ENCODE results near the gene INPP5D.
"Not testable (repeated sequence)": the region's sequence is repeated elsewhere in the genome, so short reads cannot be mapped to it uniquely, and the experiment has no call there.

INPP5D gene

GRCh38 chr2:233146194-233146593 lies 86.1 kb downstream of the INPP5D start:
- no peak for DNase-seq (ENCODE audit: low read depth)

GRCh38 chr2:233147136-233147828 lies 87.1 kb downstream of the INPP5D start:
- DNase-seq (ENCODE audit: low read depth): no peak

- DNase-seq (ENCODE audit: low read depth): no peak
Measured at GRCh38 chr2:233147829-233148167, 87.7 kb downstream of the INPP5D start.

- no peak for DNase-seq (ENCODE audit: low read depth)
Measured at GRCh38 chr2:233148354-233148753, 88.2 kb downstream of the INPP5D start.

GRCh38 chr2:233152541-233152940 lies 92.4 kb downstream of the INPP5D start:
- DNase-seq (ENCODE audit: low read depth): peak; percentile 14

GRCh38 chr2:233153146-233153798 lies 93.1 kb downstream of the INPP5D start:
- no peak for DNase-seq (ENCODE audit: low read depth)

GRCh38 chr2:233156001-233156400 lies 95.9 kb downstream of the INPP5D start:
- no peak for DNase-seq (ENCODE audit: low read depth)

GRCh38 chr2:233156461-233156860 lies 96.3 kb downstream of the INPP5D start:
- DNase-seq (ENCODE audit: low read depth): not testable (repeated sequence)

- DNase-seq (ENCODE audit: low read depth): no peak
Measured at GRCh38 chr2:233161730-233162129, 101.6 kb downstream of the INPP5D start.

GRCh38 chr2:233162770-233163169 lies 102.6 kb downstream of the INPP5D start:
- no peak for DNase-seq (ENCODE audit: low read depth)

- no peak for DNase-seq (ENCODE audit: low read depth)
Measured at GRCh38 chr2:233163486-233164103, 103.5 kb downstream of the INPP5D start.

GRCh38 chr2:233164128-233164635 lies 104.0 kb downstream of the INPP5D start:
- no peak for DNase-seq (ENCODE audit: low read depth)

GRCh38 chr2:233164967-233165366 lies 104.8 kb downstream of the INPP5D start:
- DNase-seq (ENCODE audit: low read depth): no peak

GRCh38 chr2:233165543-233165894 lies 105.4 kb downstream of the INPP5D start:
- no peak for DNase-seq (ENCODE audit: low read depth)

GRCh38 chr2:233165895-233166661 lies 105.9 kb downstream of the INPP5D start:
- DNase-seq (ENCODE audit: low read depth): peak; percentile 7

- no peak for DNase-seq (ENCODE audit: low read depth)
Measured at GRCh38 chr2:233168445-233168844, 108.3 kb downstream of the INPP5D start.

GRCh38 chr2:233168919-233169318 lies 108.8 kb downstream of the INPP5D start:
- DNase-seq (ENCODE audit: low read depth): no peak

- no peak for DNase-seq (ENCODE audit: low read depth)
Measured at GRCh38 chr2:233171344-233171743, 111.2 kb downstream of the INPP5D start.

GRCh38 chr2:233173115-233173514 lies 113.0 kb downstream of the INPP5D start:
- no peak for DNase-seq (ENCODE audit: low read depth)

- no peak for DNase-seq (ENCODE audit: low read depth)
Measured at GRCh38 chr2:233174137-233174536, 114.0 kb downstream of the INPP5D start.

- no peak for DNase-seq (ENCODE audit: low read depth)
Measured at GRCh38 chr2:233178994-233179847, 119.1 kb downstream of the INPP5D start.

All from GM04504 (cell line).